SU-DHL-6 (cell line): Measurements from ENCODE around the gene LRFN2.

Experiments used
- EZH2phosphoT487 ChIP-seq: fragments of 200-600 bp; sonication (generic), shearing (Covaris generic); conservative IDR thresholded peaks from 2 replicates; pipeline ENCODE4 v1.6.1; 2018; ENCODE audit warnings: mild to moderate bottlenecking, antibody characterized with exemption, low read length, moderate library complexity, mixed read lengths
- TF ChIP-seq, protein P1 (sequence below): fragments of 200-600 bp; sonication (generic); IDR thresholded peaks from one replicate; pipeline ENCODE4 v1.5.1; 2017; ENCODE audit warnings: antibody characterized with exemption, mild to moderate bottlenecking, low read length, moderate library complexity; ENCODE audit not compliant: insufficient read depth, poor library complexity, severe bottlenecking

DNA sequence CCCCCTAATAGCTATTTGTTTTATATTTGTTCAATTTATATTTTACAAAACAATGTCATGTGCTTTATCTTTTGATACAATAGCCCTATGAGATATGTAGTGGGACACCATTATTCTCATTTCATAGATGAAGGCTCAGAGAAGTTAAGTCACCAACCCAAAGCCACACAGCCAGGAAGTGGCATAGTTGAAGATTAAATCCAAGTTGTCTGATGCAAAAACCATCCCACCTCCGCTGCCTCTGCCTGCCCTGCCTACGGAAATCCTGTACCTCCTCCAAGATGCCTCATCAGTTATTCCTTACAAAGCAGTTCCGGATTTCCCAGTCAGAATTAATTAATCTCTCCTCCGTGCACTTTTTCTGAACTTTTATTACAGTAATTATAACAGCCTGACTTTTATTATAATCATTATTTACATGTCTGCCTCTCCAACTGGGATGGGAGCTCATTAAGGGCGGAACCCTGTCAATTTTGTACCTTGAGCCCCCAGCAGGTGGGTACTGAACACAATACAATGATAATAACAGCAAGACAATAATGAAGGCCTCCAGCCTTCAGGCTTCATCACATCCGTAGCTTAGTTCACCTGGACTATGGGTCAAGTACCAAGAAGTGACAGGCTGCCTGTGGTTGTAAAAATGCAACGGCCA is 54.7 kb downstream of the LRFN2 start:
- TF ChIP-seq, protein P1, sequence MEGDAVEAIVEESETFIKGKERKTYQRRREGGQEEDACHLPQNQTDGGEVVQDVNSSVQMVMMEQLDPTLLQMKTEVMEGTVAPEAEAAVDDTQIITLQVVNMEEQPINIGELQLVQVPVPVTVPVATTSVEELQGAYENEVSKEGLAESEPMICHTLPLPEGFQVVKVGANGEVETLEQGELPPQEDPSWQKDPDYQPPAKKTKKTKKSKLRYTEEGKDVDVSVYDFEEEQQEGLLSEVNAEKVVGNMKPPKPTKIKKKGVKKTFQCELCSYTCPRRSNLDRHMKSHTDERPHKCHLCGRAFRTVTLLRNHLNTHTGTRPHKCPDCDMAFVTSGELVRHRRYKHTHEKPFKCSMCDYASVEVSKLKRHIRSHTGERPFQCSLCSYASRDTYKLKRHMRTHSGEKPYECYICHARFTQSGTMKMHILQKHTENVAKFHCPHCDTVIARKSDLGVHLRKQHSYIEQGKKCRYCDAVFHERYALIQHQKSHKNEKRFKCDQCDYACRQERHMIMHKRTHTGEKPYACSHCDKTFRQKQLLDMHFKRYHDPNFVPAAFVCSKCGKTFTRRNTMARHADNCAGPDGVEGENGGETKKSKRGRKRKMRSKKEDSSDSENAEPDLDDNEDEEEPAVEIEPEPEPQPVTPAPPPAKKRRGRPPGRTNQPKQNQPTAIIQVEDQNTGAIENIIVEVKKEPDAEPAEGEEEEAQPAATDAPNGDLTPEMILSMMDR: no peak
- TF ChIP-seq EZH2phosphoT487: no peak
